Left cardiac atrium (tissue), 4 donors: ENCODE results near the gene FBXW2. TPM values are rescaled to one million over a fixed set of nuclear protein-coding genes. Genes with fewer than 3 reads are reported as not detected.

Experiments
- ATAC-seq, 2 donors: fragments of 200-7000 bp; cut with Tn5 transposase; one replicate each; pipeline ENCODE4 v1.9.1; 2020; ENCODE audit warnings: mild to moderate bottlenecking in 2 of 2, moderate library complexity in 2 of 2
- DNase-seq: peaks from one replicate; pipeline ENCODE4 v3.0.0-alpha.2; 2020
- intact Hi-C, 2 donors: fragments of 100-400 bp; cut with DNase I; formaldehyde crosslinking; loops; one replicate each; pipeline versions ENCODE4 v1.14.1 to v1.15.1; 2022 to 2023
- total RNA-seq, 2 donors: library from RNA; stranded (reverse); fragmentation: NEBNext Ultra II Directional; extraction: Animal tissue kit (Norgen Biotek cat#: 25700); gene quantifications; one replicate each; pipeline ENCODE4 v1.2.1, GENCODE V29; 2021
- donor health status: DM: no; HTN: yes; CAD: no.
- donor health status: DM: no; HTN: yes; CAD: no; lungs with severe emphysema.
- donor health status: DM: yes; HTN: yes; CAD: no.
- donor health status: Dilated cardiomyopathy.

FBXW2 gene
- total RNA-seq, 2 donors from 2014 or later: 44.6 to 45.5 TPM

- intact Hi-C loops: no loop called here
- ATAC-seq: no peak
- no peak for DNase-seq
These were observed 82.9 kb downstream of the FBXW2 start for GRCh38 chr9:120710110-120710981.

GRCh38 chr9:120708526-120709224 lies 84.5 kb downstream of the FBXW2 start:
- ATAC-seq: peak in 1 of 2 donors; percentile 19
- no peak for DNase-seq
- intact Hi-C loops: no loop called here

- DNase-seq (no peak), ATAC-seq (no peak)
- intact Hi-C loops: no loop called here
These were observed 86.0 kb downstream of the FBXW2 start for GRCh38 chr9:120707170-120707569.

Other genes with a start within 250 kb of the FBXW2 start
- 10 to 100 TPM; 48.0 to 49.0 TPM for gene CDK5RAP2, start 213.2 kb downstream of the FBXW2 start, total RNA-seq
- 10 to 100 TPM; 17.4 to 20.2 TPM for gene MEGF9, start 78.9 kb downstream of the FBXW2 start, total RNA-seq
- gene PSMD5, start 49.5 kb upstream of the FBXW2 start, total RNA-seq: 10 to 100 TPM; 22.5 to 25.9 TPM
- 10 to 100 TPM; 16.8 to 18.5 TPM for gene PHF19, start 83.8 kb upstream of the FBXW2 start, total RNA-seq
- 1 to 10 TPM; 3.3 to 3.7 TPM for gene TRAF1, start 133.4 kb upstream of the FBXW2 start, total RNA-seq